ENCODE measurements around the gene IP6K1.

DNA sequence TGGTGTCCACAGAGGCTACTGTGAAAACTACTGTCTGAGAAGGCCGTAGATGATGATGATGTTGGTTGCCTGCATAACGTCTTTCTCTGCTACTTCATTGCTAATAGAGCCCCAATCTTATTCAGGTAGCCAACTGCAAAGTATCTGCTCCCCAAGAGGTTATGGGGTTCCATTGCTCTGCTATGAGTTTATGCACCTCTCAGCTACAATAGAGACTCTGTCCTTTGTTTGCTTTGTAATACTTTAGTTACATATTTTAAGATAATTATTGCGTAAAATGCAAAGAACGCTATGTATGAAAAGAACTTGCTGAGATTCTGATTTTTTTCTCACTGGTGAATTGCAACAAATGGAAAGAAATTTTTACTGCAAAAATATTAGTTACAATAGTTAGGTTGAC lies 34.8 kb downstream of the IP6K1 start:
- TF ChIP-seq, protein P1, sequence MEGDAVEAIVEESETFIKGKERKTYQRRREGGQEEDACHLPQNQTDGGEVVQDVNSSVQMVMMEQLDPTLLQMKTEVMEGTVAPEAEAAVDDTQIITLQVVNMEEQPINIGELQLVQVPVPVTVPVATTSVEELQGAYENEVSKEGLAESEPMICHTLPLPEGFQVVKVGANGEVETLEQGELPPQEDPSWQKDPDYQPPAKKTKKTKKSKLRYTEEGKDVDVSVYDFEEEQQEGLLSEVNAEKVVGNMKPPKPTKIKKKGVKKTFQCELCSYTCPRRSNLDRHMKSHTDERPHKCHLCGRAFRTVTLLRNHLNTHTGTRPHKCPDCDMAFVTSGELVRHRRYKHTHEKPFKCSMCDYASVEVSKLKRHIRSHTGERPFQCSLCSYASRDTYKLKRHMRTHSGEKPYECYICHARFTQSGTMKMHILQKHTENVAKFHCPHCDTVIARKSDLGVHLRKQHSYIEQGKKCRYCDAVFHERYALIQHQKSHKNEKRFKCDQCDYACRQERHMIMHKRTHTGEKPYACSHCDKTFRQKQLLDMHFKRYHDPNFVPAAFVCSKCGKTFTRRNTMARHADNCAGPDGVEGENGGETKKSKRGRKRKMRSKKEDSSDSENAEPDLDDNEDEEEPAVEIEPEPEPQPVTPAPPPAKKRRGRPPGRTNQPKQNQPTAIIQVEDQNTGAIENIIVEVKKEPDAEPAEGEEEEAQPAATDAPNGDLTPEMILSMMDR (conservative IDR thresholded peaks at IDR 0.05; ENCODE audit: low read length) = no peak
- no peak for TF ChIP-seq EZH2phosphoT487 (IDR thresholded peaks at IDR 0.05; ENCODE audit: borderline replicate concordance)

Measured in Loucy (cell line).